ENCODE data around the gene KRTAP13-2. TPM values are rescaled to one million over a fixed set of nuclear protein-coding genes. Genes with fewer than 3 reads are reported as not detected.

KRTAP13-2 gene
- total RNA-seq, 1 donor from 2014 or later, result not detected

- no peak within 1 kb of the TSS for H3K27ac Mint-ChIP-seq
- no peak within 1 kb of the TSS for H3K4me3 Mint-ChIP-seq
- TF ChIP-seq, protein P1, sequence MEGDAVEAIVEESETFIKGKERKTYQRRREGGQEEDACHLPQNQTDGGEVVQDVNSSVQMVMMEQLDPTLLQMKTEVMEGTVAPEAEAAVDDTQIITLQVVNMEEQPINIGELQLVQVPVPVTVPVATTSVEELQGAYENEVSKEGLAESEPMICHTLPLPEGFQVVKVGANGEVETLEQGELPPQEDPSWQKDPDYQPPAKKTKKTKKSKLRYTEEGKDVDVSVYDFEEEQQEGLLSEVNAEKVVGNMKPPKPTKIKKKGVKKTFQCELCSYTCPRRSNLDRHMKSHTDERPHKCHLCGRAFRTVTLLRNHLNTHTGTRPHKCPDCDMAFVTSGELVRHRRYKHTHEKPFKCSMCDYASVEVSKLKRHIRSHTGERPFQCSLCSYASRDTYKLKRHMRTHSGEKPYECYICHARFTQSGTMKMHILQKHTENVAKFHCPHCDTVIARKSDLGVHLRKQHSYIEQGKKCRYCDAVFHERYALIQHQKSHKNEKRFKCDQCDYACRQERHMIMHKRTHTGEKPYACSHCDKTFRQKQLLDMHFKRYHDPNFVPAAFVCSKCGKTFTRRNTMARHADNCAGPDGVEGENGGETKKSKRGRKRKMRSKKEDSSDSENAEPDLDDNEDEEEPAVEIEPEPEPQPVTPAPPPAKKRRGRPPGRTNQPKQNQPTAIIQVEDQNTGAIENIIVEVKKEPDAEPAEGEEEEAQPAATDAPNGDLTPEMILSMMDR (IDR thresholded peaks at IDR 0.05), result no peak
- no peaks in the 10 kb centered on the region for H3K27me3 Mint-ChIP-seq
- no peak for ATAC-seq (ENCODE audit: low read depth)
- no peaks in the 10 kb centered on the region for H3K36me3 Mint-ChIP-seq (ENCODE audit: low read depth)
- no peaks in the 10 kb centered on the region for H3K4me1 Mint-ChIP-seq
- CTCF ChIA-PET, result no interaction called here
- H3K9me3 Mint-ChIP-seq, result no peaks in the 10 kb centered on the region
- POLR2A ChIA-PET, result no interaction called here
- DNase-seq, result no peak
- intact Hi-C loops (cut with micrococcal nuclease), result no loop called here
Measured at GRCh38 chr21:30337276-30337744, 34.8 kb downstream of the KRTAP13-2 start, which contains the start of gene KRTAP27-1. TSS of gene KRTAP27-1 (minus strand) at chr21:30337694. CDS start at chr21:30337668, 26 bp downstream.

GRCh38 chr21:30336596-30336995, 35.5 kb downstream of the KRTAP13-2 start:
- DNase-seq, result no peak
- intact Hi-C loops (cut with micrococcal nuclease), result no loop called here
- Mint-ChIP-seq H3K27ac (no peak overlapping the region), H3K27me3 (no peaks in the 10 kb centered on the region), H3K4me1 (no peaks in the 10 kb centered on the region), H3K4me3 (no peak overlapping the region), H3K36me3 (ENCODE audit: low read depth) (no peaks in the 10 kb centered on the region), H3K9me3 (no peaks in the 10 kb centered on the region)
- ATAC-seq (ENCODE audit: low read depth), result no peak
- TF ChIP-seq, protein P1 (IDR thresholded peaks at IDR 0.05), result no peak
- ChIA-PET POLR2A (no interaction called here), CTCF (no interaction called here)

- TF ChIP-seq, protein P1 (IDR thresholded peaks at IDR 0.05), result no peak
- ChIA-PET CTCF (no interaction called here), POLR2A (no interaction called here)
- intact Hi-C loops (cut with micrococcal nuclease), result no loop called here
- H3K27me3 Mint-ChIP-seq, result no peaks in the 10 kb centered on the region
- no peak overlapping the region for H3K4me3 Mint-ChIP-seq
- no peak overlapping the region for H3K27ac Mint-ChIP-seq
- ATAC-seq (ENCODE audit: low read depth) (no peak), DNase-seq (no peak)
- H3K36me3 Mint-ChIP-seq (ENCODE audit: low read depth), result no peaks in the 10 kb centered on the region
- no peaks in the 10 kb centered on the region for H3K4me1 Mint-ChIP-seq
- no peaks in the 10 kb centered on the region for H3K9me3 Mint-ChIP-seq
Measured at GRCh38 chr21:30333736-30334135, 38.3 kb downstream of the KRTAP13-2 start.

DNA sequence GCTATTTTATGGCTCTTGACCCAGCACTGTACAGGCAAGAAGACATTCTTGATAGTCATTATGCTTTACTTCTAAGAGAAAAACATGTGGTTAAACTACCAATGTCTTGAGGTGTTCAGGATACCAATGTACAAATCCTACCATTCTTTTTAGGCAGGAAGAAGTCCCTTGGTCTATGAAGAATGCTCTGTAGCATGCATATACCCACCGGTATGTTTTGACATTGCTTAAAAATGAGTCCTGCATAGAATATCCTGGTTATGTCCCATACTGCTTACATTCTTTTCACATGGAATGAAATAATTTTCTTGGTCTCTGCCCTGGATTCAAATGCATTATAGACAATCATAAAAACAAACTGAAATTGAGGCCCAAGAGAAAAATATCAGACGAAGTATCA, 39.4 kb downstream of the KRTAP13-2 start:
- intact Hi-C loops (cut with micrococcal nuclease), result no loop called here
- TF ChIP-seq, protein P1 (IDR thresholded peaks at IDR 0.05), result no peak
- Mint-ChIP-seq H3K4me1 (no peaks in the 10 kb centered on the region), H3K36me3 (ENCODE audit: low read depth) (no peaks in the 10 kb centered on the region), H3K27ac (no peak overlapping the region), H3K27me3 (no peaks in the 10 kb centered on the region), H3K4me3 (no peak overlapping the region), H3K9me3 (no peaks in the 10 kb centered on the region)
- no peak for ATAC-seq (ENCODE audit: low read depth)
- CTCF ChIA-PET, result no interaction called here
- POLR2A ChIA-PET, result no interaction called here
- DNase-seq, result no peak

GRCh38 chr21:30329203-30329875, 42.7 kb downstream of the KRTAP13-2 start:
- Mint-ChIP-seq H3K9me3 (peaks cover 15% of the 10 kb centered on the region), H3K4me1 (no peaks in the 10 kb centered on the region), H3K36me3 (ENCODE audit: low read depth) (no peaks in the 10 kb centered on the region), H3K4me3 (no peak overlapping the region), H3K27me3 (no peaks in the 10 kb centered on the region), H3K27ac (no peak overlapping the region)
- TF ChIP-seq, protein P1 (IDR thresholded peaks at IDR 0.05), result no peak
- intact Hi-C loops (cut with micrococcal nuclease), result no loop called here
- ChIA-PET CTCF (no interaction called here), POLR2A (no interaction called here)
- no peak for ATAC-seq (ENCODE audit: low read depth)
- no peak for DNase-seq
